ENCODE measurements around the gene DICER1. TPM values are rescaled to one million over a fixed set of nuclear protein-coding genes. Genes with fewer than 3 reads are reported as not detected.

The DICER1 gene
- total and polyA plus RNA-seq, 12 donors: 7.1 to 81.5 (median 32.1) TPM

DNA sequence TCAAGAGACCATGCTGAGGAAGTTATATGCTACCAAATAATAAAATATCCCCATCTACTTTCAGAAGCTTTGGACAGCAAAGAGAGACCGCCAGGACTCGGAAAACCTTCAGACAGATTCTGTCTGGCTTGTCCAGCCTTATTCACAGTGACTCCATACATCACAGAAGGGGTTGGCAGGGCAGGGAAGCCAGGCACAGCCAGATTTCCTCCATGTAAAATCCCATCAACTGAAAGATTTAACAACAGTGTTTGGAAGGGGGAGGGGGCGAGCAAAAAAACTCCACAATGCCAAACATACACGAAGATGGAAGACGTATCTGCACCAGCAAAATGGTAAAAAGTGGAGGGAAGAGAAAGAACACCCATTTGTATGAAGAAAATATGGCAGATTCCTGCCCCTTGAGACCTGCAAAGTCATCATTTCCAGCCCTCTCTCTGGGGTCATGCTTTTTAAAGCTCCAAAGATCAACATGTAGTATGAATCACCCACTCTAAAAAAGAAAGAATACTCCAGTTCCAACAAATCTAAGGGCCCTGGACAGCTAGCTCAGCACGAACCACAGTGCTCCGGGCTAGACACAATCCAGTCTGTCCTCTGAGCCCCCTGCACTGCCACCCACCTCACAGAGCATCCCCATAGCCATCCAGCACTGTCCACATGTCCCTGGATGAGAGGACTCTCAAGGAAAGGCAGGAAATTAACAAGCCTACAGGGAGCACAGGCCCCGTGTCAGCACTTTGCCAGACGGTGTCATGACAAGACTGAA is 116.4 kb downstream of the DICER1 start:
- H3K4me3 ChIP-seq: no peak overlapping the region
- no peak for TF ChIP-seq POLR2A (IDR thresholded peaks at IDR 0.05)
- TF ChIP-seq, protein P1, sequence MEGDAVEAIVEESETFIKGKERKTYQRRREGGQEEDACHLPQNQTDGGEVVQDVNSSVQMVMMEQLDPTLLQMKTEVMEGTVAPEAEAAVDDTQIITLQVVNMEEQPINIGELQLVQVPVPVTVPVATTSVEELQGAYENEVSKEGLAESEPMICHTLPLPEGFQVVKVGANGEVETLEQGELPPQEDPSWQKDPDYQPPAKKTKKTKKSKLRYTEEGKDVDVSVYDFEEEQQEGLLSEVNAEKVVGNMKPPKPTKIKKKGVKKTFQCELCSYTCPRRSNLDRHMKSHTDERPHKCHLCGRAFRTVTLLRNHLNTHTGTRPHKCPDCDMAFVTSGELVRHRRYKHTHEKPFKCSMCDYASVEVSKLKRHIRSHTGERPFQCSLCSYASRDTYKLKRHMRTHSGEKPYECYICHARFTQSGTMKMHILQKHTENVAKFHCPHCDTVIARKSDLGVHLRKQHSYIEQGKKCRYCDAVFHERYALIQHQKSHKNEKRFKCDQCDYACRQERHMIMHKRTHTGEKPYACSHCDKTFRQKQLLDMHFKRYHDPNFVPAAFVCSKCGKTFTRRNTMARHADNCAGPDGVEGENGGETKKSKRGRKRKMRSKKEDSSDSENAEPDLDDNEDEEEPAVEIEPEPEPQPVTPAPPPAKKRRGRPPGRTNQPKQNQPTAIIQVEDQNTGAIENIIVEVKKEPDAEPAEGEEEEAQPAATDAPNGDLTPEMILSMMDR (IDR thresholded peaks at IDR 0.05): no peak
- peaks cover 3% of the 10 kb centered on the region for H3K27me3 ChIP-seq
- no peaks in the 10 kb centered on the region for H3K9me3 ChIP-seq (replicated peaks in 1 of 3)
- intact Hi-C loops (cut with DNase I): no loop called here
- WGBS, 4 donors: 61 to 70% (median 66%) methylated on average over 9 of the region's 9 CpGs
- no peaks in the 10 kb centered on the region for H3K4me1 ChIP-seq (replicated peaks in 1 of 2)
- peak in 1 of 7 donors; percentile 25 for DNase-seq
- H3K36me3 ChIP-seq (replicated peaks in 1 of 2): no peaks in the 10 kb centered on the region
- no peak overlapping the region for H3K27ac ChIP-seq

DNA sequence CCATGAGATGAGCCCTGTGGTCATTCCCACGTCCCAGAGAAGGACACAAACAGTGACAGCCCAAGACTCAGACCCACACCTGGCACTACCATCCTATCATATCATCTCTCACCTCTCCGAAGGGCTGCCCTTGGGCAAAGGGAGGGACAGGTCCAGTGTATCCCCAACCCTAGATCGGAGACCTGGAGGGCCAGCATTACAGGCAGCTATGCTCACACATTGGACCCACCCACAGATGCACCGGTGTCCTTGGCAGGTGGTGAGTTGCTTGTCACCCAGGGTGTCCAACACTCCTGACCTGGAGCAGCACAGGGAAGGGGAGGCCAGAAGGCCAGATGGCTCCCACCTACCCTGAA is 117.4 kb downstream of the DICER1 start:
- intact Hi-C loops (cut with DNase I): no loop called here
- TF ChIP-seq, protein P1 (IDR thresholded peaks at IDR 0.05): no peak
- no peak for TF ChIP-seq POLR2A (IDR thresholded peaks at IDR 0.05)
- peak in 1 of 7 donors; percentile 30 for DNase-seq
- H3K4me3 ChIP-seq: no peak overlapping the region
- WGBS, 4 donors: 69 to 100% (median 86%) methylated on average over 1 to 4 of the region's 4 CpGs
- H3K27ac ChIP-seq: no peak overlapping the region
- H3K27me3 ChIP-seq: no peaks in the 10 kb centered on the region
- H3K9me3 ChIP-seq (replicated peaks in 1 of 3): no peaks in the 10 kb centered on the region
- H3K4me1 ChIP-seq (replicated peaks in 1 of 2): no peaks in the 10 kb centered on the region
- H3K36me3 ChIP-seq (replicated peaks in 1 of 2): no peaks in the 10 kb centered on the region

DNA sequence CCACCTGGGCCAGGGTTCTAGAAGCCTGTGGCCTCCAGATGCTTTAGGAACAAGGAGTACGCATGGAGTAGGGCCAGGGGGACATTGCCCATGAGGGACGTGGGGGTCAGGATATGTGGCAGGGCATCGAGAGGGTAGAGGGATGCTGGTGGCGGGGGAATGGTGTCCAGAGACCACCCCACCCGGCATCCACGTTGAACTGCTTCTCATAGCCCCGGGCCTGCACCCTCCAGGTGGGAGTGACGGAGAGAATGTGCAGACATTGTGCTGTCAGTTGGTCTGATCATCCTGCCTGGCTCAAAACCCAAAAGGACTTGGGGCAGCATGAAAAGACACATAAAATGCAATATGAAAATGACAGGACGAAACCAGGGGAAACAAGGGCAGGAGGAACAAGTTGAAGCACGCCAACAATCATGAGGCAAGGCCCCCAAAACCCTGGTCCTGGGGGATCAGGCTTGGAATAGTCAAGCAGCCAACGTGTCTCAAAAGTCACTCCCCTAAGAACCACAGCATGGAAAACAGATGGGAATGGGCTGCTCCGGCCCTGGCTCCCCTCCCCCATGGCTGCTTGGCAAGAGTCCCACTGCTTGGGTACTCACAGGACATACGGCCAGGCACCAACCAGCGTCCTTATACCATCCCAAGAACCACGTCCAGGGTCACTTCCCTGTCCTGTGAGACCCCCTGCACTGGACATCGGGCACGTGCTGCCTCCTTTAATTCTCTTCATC is 117.9 kb downstream of the DICER1 start:
- Histone ChIP-seq H3K27ac (no peak overlapping the region), H3K36me3 (replicated peaks in 1 of 2) (no peaks in the 10 kb centered on the region), H3K9me3 (replicated peaks in 1 of 3) (no peaks in the 10 kb centered on the region), H3K4me1 (replicated peaks in 1 of 2) (no peaks in the 10 kb centered on the region), H3K4me3 (no peak overlapping the region), H3K27me3 (no peaks in the 10 kb centered on the region)
- DNase-seq: peak in 1 of 7 donors; percentile 37
- intact Hi-C loops (cut with DNase I): no loop called here
- 74 to 83% (median 81%) methylated on average over 12 to 17 of the region's 17 CpGs for WGBS, 4 donors
- TF ChIP-seq POLR2A (IDR thresholded peaks at IDR 0.05): no peak
- TF ChIP-seq, protein P1 (IDR thresholded peaks at IDR 0.05): no peak

DNA sequence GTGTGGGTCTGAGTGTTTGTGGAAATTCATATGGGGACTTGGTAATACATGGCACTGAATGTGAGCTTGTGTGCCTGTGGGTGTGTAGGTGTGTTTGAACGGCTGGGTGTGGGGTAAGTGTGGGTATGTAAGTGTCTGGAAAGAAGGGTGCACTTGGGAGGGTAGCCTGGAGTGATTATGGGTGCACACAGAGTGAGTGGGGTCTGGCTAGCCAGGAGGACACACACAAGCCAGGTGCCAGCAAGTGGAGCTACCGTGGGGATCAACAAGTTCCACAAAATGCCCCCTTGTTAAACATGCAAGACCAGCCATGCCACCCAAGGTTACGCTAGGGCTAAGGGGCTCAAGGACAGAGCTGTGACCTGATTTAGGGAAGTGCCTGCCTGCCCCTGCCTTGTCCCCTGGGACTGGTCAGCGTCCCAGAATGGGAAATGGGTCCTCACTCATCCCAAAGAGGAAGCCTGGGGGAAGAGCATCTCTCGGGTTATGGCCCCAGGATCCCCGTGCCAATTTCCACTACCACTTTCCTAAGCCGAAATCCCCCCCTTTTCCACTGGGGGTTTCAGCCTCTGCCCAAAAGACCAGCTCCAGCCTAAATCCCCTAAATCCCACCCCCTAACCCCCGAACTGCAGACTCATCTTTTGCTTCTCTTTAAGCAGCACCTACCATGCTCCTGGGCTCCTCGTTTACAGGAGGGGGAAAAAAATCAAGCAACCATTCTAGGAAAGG is 118.6 kb downstream of the DICER1 start:
- intact Hi-C loops (cut with DNase I): no loop called here
- no peak for TF ChIP-seq POLR2A (IDR thresholded peaks at IDR 0.05)
- TF ChIP-seq, protein P1 (IDR thresholded peaks at IDR 0.05): no peak
- WGBS, 4 donors: 73 to 85% (median 79%) methylated on average over 8 to 9 of the region's 9 CpGs
- Histone ChIP-seq H3K27me3 (no peaks in the 10 kb centered on the region), H3K4me3 (no peak overlapping the region), H3K9me3 (replicated peaks in 1 of 3) (no peaks in the 10 kb centered on the region), H3K36me3 (replicated peaks in 1 of 2) (no peaks in the 10 kb centered on the region), H3K4me1 (replicated peaks in 1 of 2) (no peaks in the 10 kb centered on the region), H3K27ac (no peak overlapping the region)
- DNase-seq: peak in 1 of 7 donors; percentile 27

Data from adrenal gland (tissue), 12 donors.